Measurements from ENCODE around the gene NEUROD2. TPM values are rescaled to one million over a fixed set of nuclear protein-coding genes. Genes with fewer than 3 reads are reported as not detected.
A peak's percentile ranks its signal among the peaks of the same experiment; 100 is the strongest.

NEUROD2 gene
- total and polyA plus RNA-seq, 2 of the 13 experiments (the other 11 are each of a cell fraction or from before 2014, with no cell fraction given) = not detected

- TF ChIP-seq FUBP1 (CRISPR knock-in tag; IDR thresholded peaks at IDR 0.05; ENCODE audit: borderline replicate concordance) (no peak), IRF9 (CRISPR knock-in tag; IDR thresholded peaks at IDR 0.05; ENCODE audit: borderline replicate concordance) (peak; percentile 49; the same call in 1 of the 2 replicates), SALL2 (CRISPR knock-in tag; IDR thresholded peaks at IDR 0.05) (no peak), GATAD2A (CRISPR knock-in tag; IDR thresholded peaks at IDR 0.05) (peak; percentile 29; the same call in 1 of the 2 replicates), HNF4A (CRISPR knock-in tag; IDR thresholded peaks at IDR 0.05) (no peak), NFE2L1 (CRISPR knock-in tag; IDR thresholded peaks at IDR 0.05; ENCODE audit: borderline replicate concordance) (no peak), ARID4A (CRISPR knock-in tag; IDR thresholded peaks at IDR 0.05; ENCODE audit: borderline replicate concordance) (no peak; the same call in 1 of the 2 replicates), FOXC1 (CRISPR knock-in tag; IDR thresholded peaks at IDR 0.05; ENCODE audit: borderline replicate concordance) (no peak), GLI4 (CRISPR knock-in tag; IDR thresholded peaks at IDR 0.05; ENCODE audit: borderline replicate concordance) (peak; percentile 51; the same call in 1 of the 2 replicates), ZNF639 (CRISPR knock-in tag; conservative IDR thresholded peaks at IDR 0.05) (0 out of 2 replicates have a peak, but pooled peaks have one; percentile 34), ZNF543 (CRISPR knock-in tag; IDR thresholded peaks at IDR 0.05) (0 out of 2 replicates have a peak, but pooled peaks have one; percentile 64), ZNF33B (CRISPR knock-in tag; IDR thresholded peaks at IDR 0.05) (0 out of 2 replicates have a peak, but pooled peaks have one; percentile 62), GATAD1 (CRISPR knock-in tag; IDR thresholded peaks at IDR 0.05) (peak; percentile 65), NKX3-1 (CRISPR knock-in tag; IDR thresholded peaks at IDR 0.05) (0 out of 2 replicates have a peak, but pooled peaks have one; percentile 54), SKIL (CRISPR knock-in tag; IDR thresholded peaks at IDR 0.05; ENCODE audit: borderline replicate concordance) (0 out of 2 replicates have a peak, but pooled peaks have one; percentile 29), ZKSCAN8 (CRISPR knock-in tag; IDR thresholded peaks at IDR 0.05; ENCODE audit: borderline replicate concordance) (no peak)
Measured at GRCh38 chr17:39591958-39592954, 15.5 kb downstream of the NEUROD2 start (continued).

Data from HepG2 (cell line).